Caki2 (cell line): ENCODE data around the gene CD58. TPM values are rescaled to one million over a fixed set of nuclear protein-coding genes. Genes with fewer than 3 reads are reported as not detected.
"Not testable (repeated sequence)": the region's sequence is repeated elsewhere in the genome, so short reads cannot be mapped to it uniquely, and the experiment has no call there.

Experiments
- DNase-seq: peaks from one replicate; pipeline ENCODE4 v3.0.0-alpha.2; 2015; ENCODE audit warnings: low read depth
- in situ Hi-C: cut with HindIII; loops from 2 replicates; pipeline ENCODE4 v1.10.0; 2016; ENCODE audit warnings: low sequenced_read_pairs, low pct_unique_long_range_greater_than_20kb, mixed read lengths
- total RNA-seq: library from RNA; depleted of rRNA; stranded (reverse); fragments of >200 nt; shearing (Covaris generic); gene quantifications from 2 replicates; pipeline ENCODE4 v1.2.3, GENCODE V29; 2014; ENCODE audit warnings: low replicate concordance; rRNA removed

CD58 gene
- total RNA-seq: 12.7 and 17.5 TPM in 2 replicates

- in situ Hi-C loops: no loop called here
- peak; percentile 86 for DNase-seq
Measured at GRCh38 chr1:116570358-116571214, at the start of gene CD58. TSS of gene CD58 (minus strand) at chr1:116571026. CDS start at chr1:116570972, 54 bp downstream.

GRCh38 chr1:116620392-116620791, 49.6 kb upstream of the CD58 start:
- in situ Hi-C loops, DNase-seq: not testable (repeated sequence)

GRCh38 chr1:116619106-116619505, 48.3 kb upstream of the CD58 start:
- DNase-seq, in situ Hi-C loops: not testable (repeated sequence)

- in situ Hi-C loops, DNase-seq: not testable (repeated sequence)
Measured at GRCh38 chr1:116617808-116618207, 47.0 kb upstream of the CD58 start.

- DNase-seq, in situ Hi-C loops: not testable (repeated sequence)
Measured at GRCh38 chr1:116613825-116614224, 43.0 kb upstream of the CD58 start.

- in situ Hi-C loops, DNase-seq: not testable (repeated sequence)
Measured at GRCh38 chr1:116609801-116610371, 39.1 kb upstream of the CD58 start.

- DNase-seq, in situ Hi-C loops: not testable (repeated sequence)
Measured at GRCh38 chr1:116608841-116609240, 38.0 kb upstream of the CD58 start.

GRCh38 chr1:116608151-116608550, 37.3 kb upstream of the CD58 start:
- in situ Hi-C loops, DNase-seq: not testable (repeated sequence)

- in situ Hi-C loops, DNase-seq: not testable (repeated sequence)
Measured at GRCh38 chr1:116607463-116607862, 36.6 kb upstream of the CD58 start.

GRCh38 chr1:116606067-116606466, 35.2 kb upstream of the CD58 start:
- in situ Hi-C loops, DNase-seq: not testable (repeated sequence)

- DNase-seq: no peak
- in situ Hi-C loops: no loop called here
Measured at GRCh38 chr1:116605315-116605714, 34.5 kb upstream of the CD58 start.

- in situ Hi-C loops, DNase-seq: not testable (repeated sequence)
Measured at GRCh38 chr1:116604408-116604807, 33.6 kb upstream of the CD58 start.

GRCh38 chr1:116603646-116604045, 32.8 kb upstream of the CD58 start:
- DNase-seq, in situ Hi-C loops: not testable (repeated sequence)

GRCh38 chr1:116599369-116599768, 28.5 kb upstream of the CD58 start:
- in situ Hi-C loops: not testable (repeated sequence)

GRCh38 chr1:116598420-116599036, 27.7 kb upstream of the CD58 start:
- in situ Hi-C loops, DNase-seq: not testable (repeated sequence)

More at GRCh38 chr1:116599369-116599768, 28.5 kb upstream of the CD58 start:
- DNase-seq: not testable (repeated sequence)

- DNase-seq, in situ Hi-C loops: not testable (repeated sequence)
Measured at GRCh38 chr1:116597388-116597787, 26.6 kb upstream of the CD58 start.

GRCh38 chr1:116596742-116597307, 26.0 kb upstream of the CD58 start:
- in situ Hi-C loops: not testable (repeated sequence)

GRCh38 chr1:116595946-116596741, 25.3 kb upstream of the CD58 start:
- in situ Hi-C loops, DNase-seq: not testable (repeated sequence)

More at GRCh38 chr1:116596742-116597307, 26.0 kb upstream of the CD58 start:
- DNase-seq: not testable (repeated sequence)
